BE2C (cell line): ENCODE data around the gene HDAC4.

Experiments
- DNase-seq: peaks from one replicate; pipeline ENCODE4 v3.0.0-alpha.2; 2020
- H3K27me3 ChIP-seq: fragments of 250-450 bp; sonication (Bioruptor Pico); 2 replicates; pipeline ENCODE4 v1.5.1; 2020; ENCODE audit warnings: mild to moderate bottlenecking
- H3K36me3 ChIP-seq: fragments of 250-450 bp; sonication (Bioruptor Pico); 2 replicates; pipeline ENCODE4 v1.5.1; 2020; ENCODE audit warnings: mild to moderate bottlenecking
- H3K4me1 ChIP-seq: fragments of 250-450 bp; sonication (Bioruptor Pico); 2 replicates; pipeline ENCODE4 v1.5.1; 2020
- H3K4me3 ChIP-seq: 2 replicates; pipeline ENCODE4 v1.5.1; 2011; ENCODE audit warnings: low read depth, low read length
- H3K9me3 ChIP-seq: fragments of 250-450 bp; sonication (Bioruptor Pico); 2 replicates; pipeline ENCODE4 v1.5.1; 2020
- TF ChIP-seq, protein P1 (sequence below): IDR thresholded peaks from 2 replicates; pipeline ENCODE4 v1.5.1; 2012; ENCODE audit warnings: mild to moderate bottlenecking, low read depth, low read length

Gene HDAC4

DNA sequence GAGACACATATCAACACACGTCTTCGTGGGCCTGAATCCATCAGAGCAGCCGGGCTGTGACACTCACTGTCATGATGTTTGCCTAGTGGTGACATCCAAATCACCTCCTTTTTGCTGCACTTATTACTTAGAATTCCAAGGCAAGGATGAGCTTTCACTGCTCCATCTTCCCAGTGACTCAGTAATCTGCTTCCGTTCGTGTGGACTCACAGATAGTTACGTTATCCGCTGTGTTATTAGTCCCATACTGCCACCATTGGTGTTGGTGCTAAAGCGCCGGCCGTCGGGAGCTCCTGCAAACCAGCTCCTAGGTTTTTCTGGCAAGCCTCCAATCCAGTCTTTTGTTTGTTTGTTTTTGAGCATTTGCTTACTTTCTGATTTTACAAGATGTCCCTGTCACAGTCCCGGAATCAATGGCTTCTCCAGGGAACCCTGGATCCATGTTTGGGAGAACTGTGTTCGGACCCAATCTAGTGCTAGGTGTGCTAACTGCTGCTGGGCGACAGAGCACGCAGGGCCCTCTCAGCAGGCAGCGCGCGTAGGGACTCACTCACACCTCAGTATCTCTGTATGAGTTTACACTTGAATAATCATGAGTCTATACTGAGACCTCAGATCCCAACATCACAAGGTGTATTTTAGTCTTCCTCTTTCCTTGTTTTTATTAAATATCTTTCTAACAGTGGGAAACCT, 42.6 kb downstream of the HDAC4 start:
- no peaks in the 10 kb centered on the region for H3K36me3 ChIP-seq
- H3K4me3 ChIP-seq = no peak overlapping the region
- DNase-seq = no peak
- H3K9me3 ChIP-seq = peaks cover 8% of the 10 kb centered on the region; the same call in 1 of the 2 replicates
- H3K4me1 ChIP-seq = peaks cover 14% of the 10 kb centered on the region
- H3K27me3 ChIP-seq = no peaks in the 10 kb centered on the region
- TF ChIP-seq, protein P1, sequence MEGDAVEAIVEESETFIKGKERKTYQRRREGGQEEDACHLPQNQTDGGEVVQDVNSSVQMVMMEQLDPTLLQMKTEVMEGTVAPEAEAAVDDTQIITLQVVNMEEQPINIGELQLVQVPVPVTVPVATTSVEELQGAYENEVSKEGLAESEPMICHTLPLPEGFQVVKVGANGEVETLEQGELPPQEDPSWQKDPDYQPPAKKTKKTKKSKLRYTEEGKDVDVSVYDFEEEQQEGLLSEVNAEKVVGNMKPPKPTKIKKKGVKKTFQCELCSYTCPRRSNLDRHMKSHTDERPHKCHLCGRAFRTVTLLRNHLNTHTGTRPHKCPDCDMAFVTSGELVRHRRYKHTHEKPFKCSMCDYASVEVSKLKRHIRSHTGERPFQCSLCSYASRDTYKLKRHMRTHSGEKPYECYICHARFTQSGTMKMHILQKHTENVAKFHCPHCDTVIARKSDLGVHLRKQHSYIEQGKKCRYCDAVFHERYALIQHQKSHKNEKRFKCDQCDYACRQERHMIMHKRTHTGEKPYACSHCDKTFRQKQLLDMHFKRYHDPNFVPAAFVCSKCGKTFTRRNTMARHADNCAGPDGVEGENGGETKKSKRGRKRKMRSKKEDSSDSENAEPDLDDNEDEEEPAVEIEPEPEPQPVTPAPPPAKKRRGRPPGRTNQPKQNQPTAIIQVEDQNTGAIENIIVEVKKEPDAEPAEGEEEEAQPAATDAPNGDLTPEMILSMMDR = no peak

DNA sequence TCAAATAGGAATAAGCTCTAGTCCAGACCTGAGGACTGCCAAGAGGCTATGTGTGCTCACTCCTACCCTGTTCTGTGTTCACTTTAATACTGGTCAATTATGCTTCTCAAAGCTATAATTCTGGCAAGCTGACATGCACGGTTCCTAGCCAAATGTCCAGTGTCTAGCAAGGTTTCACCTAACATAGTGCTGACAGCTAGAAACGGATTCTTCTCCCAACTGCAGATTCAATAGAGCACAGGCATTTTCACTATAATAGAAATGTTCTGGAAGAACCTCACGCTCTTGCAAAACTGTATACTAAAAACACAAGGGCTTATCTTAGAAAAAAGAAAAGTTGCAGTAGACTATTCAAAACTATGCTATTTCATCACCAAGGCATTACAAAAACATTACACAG, 45.1 kb downstream of the HDAC4 start:
- Histone ChIP-seq H3K4me3 (no peak overlapping the region), H3K36me3 (peaks cover 16% of the 10 kb centered on the region), H3K9me3 (peaks cover 8% of the 10 kb centered on the region; the same call in 1 of the 2 replicates), H3K4me1 (peaks cover 9% of the 10 kb centered on the region), H3K27me3 (no peaks in the 10 kb centered on the region)
- no peak for DNase-seq
- TF ChIP-seq, protein P1 = no peak

DNA sequence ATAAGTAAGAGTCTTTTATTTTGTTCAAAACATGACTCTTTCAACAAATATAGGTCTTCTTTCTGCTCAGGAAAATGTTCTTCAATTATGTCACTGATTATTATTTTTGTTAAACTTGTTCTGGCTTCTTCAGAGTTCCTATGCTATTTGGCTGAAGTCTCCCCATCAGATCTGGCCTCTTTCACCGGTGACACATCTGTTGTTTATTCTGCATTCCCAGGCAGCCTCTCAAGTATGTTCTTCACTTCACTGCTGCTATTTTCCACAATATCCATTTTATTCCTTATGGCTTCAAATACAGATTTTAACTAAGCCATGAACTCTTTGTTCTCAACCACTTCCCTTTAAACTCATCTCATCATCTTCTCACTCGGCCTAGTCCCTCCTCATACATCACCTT, 45.7 kb downstream of the HDAC4 start:
- Histone ChIP-seq H3K4me3 (no peak overlapping the region), H3K36me3 (peaks cover 16% of the 10 kb centered on the region), H3K9me3 (peaks cover 8% of the 10 kb centered on the region; the same call in 1 of the 2 replicates), H3K4me1 (peaks cover 5% of the 10 kb centered on the region), H3K27me3 (no peaks in the 10 kb centered on the region)
- DNase-seq = no peak
- TF ChIP-seq, protein P1 = no peak

DNA sequence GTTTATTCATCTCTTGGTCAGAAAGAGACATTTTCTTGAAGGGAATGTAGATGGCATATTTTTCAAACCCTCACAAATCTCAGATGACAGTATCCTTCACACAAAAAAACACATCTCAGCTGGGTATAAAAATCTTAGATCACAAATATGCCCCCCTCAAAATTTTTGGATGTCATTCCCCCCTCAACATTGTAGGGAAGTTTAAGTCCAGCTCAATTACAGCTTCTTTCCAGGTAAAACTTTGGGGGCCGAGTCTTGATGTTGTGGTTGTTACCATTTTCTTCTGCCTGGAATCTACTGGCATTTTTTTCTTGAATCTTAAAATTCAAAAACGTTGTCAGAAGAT, 46.1 kb downstream of the HDAC4 start:
- TF ChIP-seq, protein P1 = no peak
- no peak overlapping the region for H3K4me3 ChIP-seq
- H3K4me1 ChIP-seq = peaks cover 1% of the 10 kb centered on the region
- peaks cover 16% of the 10 kb centered on the region for H3K36me3 ChIP-seq
- H3K27me3 ChIP-seq = no peaks in the 10 kb centered on the region
- DNase-seq = no peak
- H3K9me3 ChIP-seq = peaks cover 8% of the 10 kb centered on the region; the same call in 1 of the 2 replicates

DNA sequence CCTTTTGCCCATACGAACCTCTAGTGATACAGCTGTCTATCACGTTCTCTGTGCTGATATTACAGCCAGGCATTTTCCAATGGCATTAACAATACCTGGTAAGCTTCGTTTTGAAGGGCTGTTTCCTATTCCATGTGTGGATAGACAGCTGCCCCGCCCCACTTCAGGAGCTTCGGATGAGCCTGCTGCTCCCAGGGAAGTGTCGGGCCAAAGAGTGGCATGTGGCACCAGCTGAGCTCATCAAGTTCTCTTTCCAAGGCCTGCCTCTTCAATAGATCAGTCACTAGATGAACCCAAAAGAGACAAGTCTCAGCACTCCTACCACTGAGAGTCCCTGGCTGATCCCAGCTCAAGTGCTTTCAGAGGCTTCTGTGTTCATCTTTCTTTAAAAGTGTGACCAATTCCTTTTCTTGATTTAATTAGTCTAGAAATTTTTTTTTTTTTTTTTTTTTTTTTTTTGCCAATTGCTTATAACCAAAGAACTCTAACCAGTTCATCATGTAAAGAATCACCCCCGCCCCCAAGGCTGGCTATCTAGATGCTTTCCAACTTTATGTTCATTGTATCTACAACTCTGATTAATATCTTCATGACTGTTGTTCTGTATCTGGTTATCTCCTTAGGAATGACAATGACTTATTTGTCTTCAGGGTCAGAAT, 46.6 kb downstream of the HDAC4 start:
- no peak overlapping the region for H3K4me3 ChIP-seq
- TF ChIP-seq, protein P1 = no peak
- H3K4me1 ChIP-seq = no peaks in the 10 kb centered on the region
- H3K27me3 ChIP-seq = no peaks in the 10 kb centered on the region
- peaks cover 16% of the 10 kb centered on the region for H3K36me3 ChIP-seq
- DNase-seq = no peak
- peaks cover 8% of the 10 kb centered on the region; the same call in 1 of the 2 replicates for H3K9me3 ChIP-seq

DNA sequence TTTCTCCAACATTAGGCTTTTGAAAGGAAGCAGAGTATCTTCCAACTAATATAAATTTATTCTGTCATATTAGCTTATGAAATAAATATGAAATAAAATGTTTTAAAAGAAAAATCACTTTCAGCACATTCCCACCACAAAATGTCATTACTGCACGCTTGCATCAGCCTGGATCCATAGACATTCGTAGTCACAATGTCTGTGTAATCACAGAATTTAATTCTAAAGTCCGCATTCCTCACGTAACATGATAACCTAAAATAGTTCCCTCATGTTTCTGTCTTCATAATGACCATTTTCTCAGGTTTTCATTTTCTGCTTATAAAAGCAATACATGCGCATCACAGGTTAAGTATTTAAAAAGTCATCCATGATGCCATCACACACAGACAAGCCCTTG, 47.1 kb downstream of the HDAC4 start:
- no peaks in the 10 kb centered on the region for H3K4me1 ChIP-seq
- DNase-seq = no peak
- no peaks in the 10 kb centered on the region for H3K27me3 ChIP-seq
- TF ChIP-seq, protein P1 = no peak
- peaks cover 16% of the 10 kb centered on the region for H3K36me3 ChIP-seq
- no peak overlapping the region for H3K4me3 ChIP-seq
- H3K9me3 ChIP-seq = peaks cover 8% of the 10 kb centered on the region; the same call in 1 of the 2 replicates
